Ovary (tissue), 3 donors: ENCODE measurements around the gene FABP6.

Source experiments
- CTCF ChIP-seq, 3 donors: fragments of 450-650 bp in 2 of 3; fragments of 200-600 bp in 1 of 3; IDR thresholded peaks; one replicate each; pipeline versions ENCODE4 v1.5.1 to v1.8.0; 2016 to 2022; ENCODE audit warnings: antibody characterized with exemption in 3 of 3, mild to moderate bottlenecking in 1 of 3
- POLR2A ChIP-seq: fragments of 450-650 bp; IDR thresholded peaks from one replicate; pipeline ENCODE4 v1.6.1; 2017; ENCODE audit warnings: antibody characterized with exemption, mild to moderate bottlenecking, moderate library complexity
- donor health status: DM: no; HTN: no; CAD: no.

GRCh38 chr5:160270704-160271103, 41.4 kb downstream of the FABP6 start:
- no peak for TF ChIP-seq CTCF (IDR thresholded peaks at IDR 0.05)
- TF ChIP-seq POLR2A: no peak
